ENCODE measurements around the gene NEK2. TPM values are rescaled to one million over a fixed set of nuclear protein-coding genes. Genes with fewer than 3 reads are reported as not detected.

Gene NEK2
- total and polyA plus RNA-seq, 2 of the 13 experiments (the other 11 are each of a cell fraction or from before 2014, with no cell fraction given) = 10.9 to 40.8 TPM

DNA sequence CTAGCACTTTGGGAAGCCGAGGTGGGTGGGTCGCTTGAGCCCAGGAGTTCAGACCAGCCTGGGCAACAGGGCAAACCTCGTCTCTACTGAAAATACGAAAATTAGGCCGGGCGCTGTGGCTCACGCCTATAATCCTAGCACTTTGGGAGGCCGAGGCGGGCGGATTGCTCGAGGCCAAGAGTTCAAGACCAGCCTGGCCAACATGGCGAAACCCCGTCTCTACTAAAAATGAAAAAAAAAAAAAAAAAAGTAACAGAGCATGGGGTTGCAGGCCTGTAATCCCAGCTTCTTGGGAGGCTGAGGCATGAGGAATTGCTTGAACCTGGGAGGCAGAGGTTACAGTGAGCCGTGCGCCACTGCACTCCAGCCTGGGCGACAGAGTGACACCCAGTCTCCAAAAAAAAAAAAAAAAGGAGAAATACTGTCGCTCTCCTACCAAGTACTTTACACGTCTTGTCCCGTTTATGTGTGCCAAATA is 724 bp upstream of the NEK2 start (continued):
- TF ChIP-seq SOX6 (IDR thresholded peaks at IDR 0.05) = no peak
- TF ChIP-seq SOX6 (CRISPR knock-in tag; IDR thresholded peaks at IDR 0.05) = peak; percentile 25; the same call in 1 of the 2 replicates
- TF ChIP-seq, protein P1, sequence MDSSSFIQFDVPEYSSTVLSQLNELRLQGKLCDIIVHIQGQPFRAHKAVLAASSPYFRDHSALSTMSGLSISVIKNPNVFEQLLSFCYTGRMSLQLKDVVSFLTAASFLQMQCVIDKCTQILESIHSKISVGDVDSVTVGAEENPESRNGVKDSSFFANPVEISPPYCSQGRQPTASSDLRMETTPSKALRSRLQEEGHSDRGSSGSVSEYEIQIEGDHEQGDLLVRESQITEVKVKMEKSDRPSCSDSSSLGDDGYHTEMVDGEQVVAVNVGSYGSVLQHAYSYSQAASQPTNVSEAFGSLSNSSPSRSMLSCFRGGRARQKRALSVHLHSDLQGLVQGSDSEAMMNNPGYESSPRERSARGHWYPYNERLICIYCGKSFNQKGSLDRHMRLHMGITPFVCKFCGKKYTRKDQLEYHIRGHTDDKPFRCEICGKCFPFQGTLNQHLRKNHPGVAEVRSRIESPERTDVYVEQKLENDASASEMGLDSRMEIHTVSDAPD (CRISPR knock-in tag; IDR thresholded peaks at IDR 0.05) = no peak; the same call in 1 of the 2 replicates
- TF ChIP-seq MTA1 (CRISPR knock-in tag; IDR thresholded peaks at IDR 0.05; ENCODE audit: borderline replicate concordance) = peak; percentile 14
- 0 out of 2 replicates have a peak, but pooled peaks have one; percentile 2 for TF ChIP-seq ISL2 (CRISPR knock-in tag; IDR thresholded peaks at IDR 0.05)
- TF ChIP-seq ZFX (CRISPR knock-in tag; IDR thresholded peaks at IDR 0.05; ENCODE audit: low read depth) = peak; percentile 75
- TF ChIP-seq IRF1 (CRISPR knock-in tag; IDR thresholded peaks at IDR 0.05; ENCODE audit: low read depth) = no peak
- TF ChIP-seq POLR2AphosphoS5 (IDR thresholded peaks at IDR 0.05; ENCODE audit: low read depth, low read length) = peak; percentile 42; the same call in 1 of the 2 replicates
- no peak for TF ChIP-seq NR0B2 (CRISPR knock-in tag; IDR thresholded peaks at IDR 0.05)
- no peak for TF ChIP-seq RBM39 (IDR thresholded peaks at IDR 0.05; ENCODE audit: low read depth, low read length, poor library complexity, severe bottlenecking)
- 0 out of 2 replicates have a peak, but pooled peaks have one; percentile 9 for TF ChIP-seq BRCA1 (CRISPR knock-in tag; IDR thresholded peaks at IDR 0.05)
- no peak for TF ChIP-seq ZNF143 (CRISPR knock-in tag; IDR thresholded peaks at IDR 0.05)
- TF ChIP-seq, protein P2, sequence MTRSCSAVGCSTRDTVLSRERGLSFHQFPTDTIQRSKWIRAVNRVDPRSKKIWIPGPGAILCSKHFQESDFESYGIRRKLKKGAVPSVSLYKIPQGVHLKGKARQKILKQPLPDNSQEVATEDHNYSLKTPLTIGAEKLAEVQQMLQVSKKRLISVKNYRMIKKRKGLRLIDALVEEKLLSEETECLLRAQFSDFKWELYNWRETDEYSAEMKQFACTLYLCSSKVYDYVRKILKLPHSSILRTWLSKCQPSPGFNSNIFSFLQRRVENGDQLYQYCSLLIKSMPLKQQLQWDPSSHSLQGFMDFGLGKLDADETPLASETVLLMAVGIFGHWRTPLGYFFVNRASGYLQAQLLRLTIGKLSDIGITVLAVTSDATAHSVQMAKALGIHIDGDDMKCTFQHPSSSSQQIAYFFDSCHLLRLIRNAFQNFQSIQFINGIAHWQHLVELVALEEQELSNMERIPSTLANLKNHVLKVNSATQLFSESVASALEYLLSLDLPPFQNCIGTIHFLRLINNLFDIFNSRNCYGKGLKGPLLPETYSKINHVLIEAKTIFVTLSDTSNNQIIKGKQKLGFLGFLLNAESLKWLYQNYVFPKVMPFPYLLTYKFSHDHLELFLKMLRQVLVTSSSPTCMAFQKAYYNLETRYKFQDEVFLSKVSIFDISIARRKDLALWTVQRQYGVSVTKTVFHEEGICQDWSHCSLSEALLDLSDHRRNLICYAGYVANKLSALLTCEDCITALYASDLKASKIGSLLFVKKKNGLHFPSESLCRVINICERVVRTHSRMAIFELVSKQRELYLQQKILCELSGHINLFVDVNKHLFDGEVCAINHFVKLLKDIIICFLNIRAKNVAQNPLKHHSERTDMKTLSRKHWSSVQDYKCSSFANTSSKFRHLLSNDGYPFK (CRISPR knock-in tag; IDR thresholded peaks at IDR 0.05; ENCODE audit: borderline replicate concordance) = no peak
- no peak for TF ChIP-seq ZNF101 (CRISPR knock-in tag; IDR thresholded peaks at IDR 0.05; ENCODE audit: borderline replicate concordance, low read depth)
- TF ChIP-seq ZNF543 (CRISPR knock-in tag; IDR thresholded peaks at IDR 0.05) = peak; percentile 19
- TF ChIP-seq ADNP (CRISPR knock-in tag; IDR thresholded peaks at IDR 0.05) = 0 out of 2 replicates have a peak, but pooled peaks have one; percentile 25
- no peak for TF ChIP-seq TAF1 (CRISPR knock-in tag; IDR thresholded peaks at IDR 0.05)
- TF ChIP-seq ZBTB21 (CRISPR knock-in tag; IDR thresholded peaks at IDR 0.05) = no peak; the same call in 1 of the 2 replicates
- TF ChIP-seq ZNF770 (CRISPR knock-in tag; IDR thresholded peaks at IDR 0.05) = no peak
- TF ChIP-seq ZNF234 (CRISPR knock-in tag; conservative IDR thresholded peaks at IDR 0.05) = no peak
- TF ChIP-seq ZNF589 (CRISPR knock-in tag; conservative IDR thresholded peaks at IDR 0.05) = 0 out of 2 replicates have a peak, but pooled peaks have one; percentile 40

All from HepG2 (cell line).